Ascending aorta (tissue), 2 donors: ENCODE data around the gene LRSAM1. TPM values are rescaled to one million over a fixed set of nuclear protein-coding genes. Genes with fewer than 3 reads are reported as not detected.

ENCODE experiments used
- DNase-seq, 2 donors: peaks; one replicate each; pipeline ENCODE4 v3.0.0-alpha.2; 2019; ENCODE audit warnings: low spot score in 2 of 2
- H3K27ac ChIP-seq, 2 donors: fragments of 200-600 bp; sonication (generic); one replicate each; pipeline ENCODE4 v1.5.1; 2016 to 2017; ENCODE audit warnings: mild to moderate bottlenecking in 1 of 2
- H3K27me3 ChIP-seq: fragments of 200-600 bp; sonication (generic); one replicate; pipeline ENCODE4 v1.5.1; 2017
- H3K36me3 ChIP-seq, 2 donors: fragments of 200-600 bp; sonication (generic); one replicate each; pipeline ENCODE4 v1.5.1; 2016
- H3K4me1 ChIP-seq, 2 donors: fragments of 200-600 bp; sonication (generic); one replicate each; pipeline ENCODE4 v1.5.1; 2016 to 2017; ENCODE audit warnings: mild to moderate bottlenecking in 1 of 2
- H3K4me3 ChIP-seq, 2 donors: fragments of 200-600 bp; sonication (generic); one replicate each; pipeline ENCODE4 v1.5.1; 2016 to 2017; ENCODE audit warnings: mild to moderate bottlenecking in 1 of 2
- H3K9me3 ChIP-seq, 2 donors: fragments of 200-600 bp; sonication (generic); one replicate each; pipeline ENCODE4 v1.5.1; 2016
- CTCF ChIP-seq, 3 experiments: fragments of 200-600 bp in 2 of 3; fragments of 450-650 bp in 1 of 3; sonication (generic) in 2 of 3; IDR thresholded peaks; one replicate each; pipeline ENCODE4 v1.5.1; 2016 to 2019; ENCODE audit warnings: antibody characterized with exemption in 3 of 3, mild to moderate bottlenecking in 1 of 3, moderate library complexity in 1 of 3
- intact Hi-C: fragments of 100-400 bp; cut with DNase I; formaldehyde crosslinking; loops from one replicate; pipeline ENCODE4 v1.15.1; 2023
- total RNA-seq: library from RNA; depleted of rRNA; stranded (reverse); fragments of >200 nt; gene quantifications from one replicate; pipeline ENCODE4 v1.1.0, GENCODE V29; 2016

Gene LRSAM1
- total RNA-seq, 1 donor from 2014 or later: 22.8 TPM

- DNase-seq: peak in 1 of 2 donors; percentile 46
- H3K27ac ChIP-seq: no peak overlapping the region
- H3K4me3 ChIP-seq: no peak overlapping the region
- H3K27me3 ChIP-seq: no peaks in the 10 kb centered on the region
- intact Hi-C loops: no loop called here
- no peak for TF ChIP-seq CTCF (IDR thresholded peaks at IDR 0.05)
- H3K36me3 ChIP-seq: peaks cover 76 to 97% of the 10 kb centered on the region in 2 donors
- peaks cover 2 to 10% of the 10 kb centered on the region in 2 donors for H3K4me1 ChIP-seq
- H3K9me3 ChIP-seq: no peaks in the 10 kb centered on the region
Observed at GRCh38 chr9:127444921-127445850, 6.1 kb upstream of the LRSAM1 start.

GRCh38 chr9:127445851-127446712, 5.2 kb upstream of the LRSAM1 start:
- H3K4me3 ChIP-seq: no peak overlapping the region
- no peaks in the 10 kb centered on the region for H3K27me3 ChIP-seq
- intact Hi-C loops: no loop called here
- no peak for TF ChIP-seq CTCF (IDR thresholded peaks at IDR 0.05)
- peak in 1 of 2 donors; percentile 51 for DNase-seq
- H3K27ac ChIP-seq: no peak overlapping the region
- peaks cover 67 to 88% of the 10 kb centered on the region in 2 donors for H3K36me3 ChIP-seq
- no peaks in the 10 kb centered on the region for H3K9me3 ChIP-seq
- peaks cover 6 to 12% of the 10 kb centered on the region in 2 donors for H3K4me1 ChIP-seq

GRCh38 chr9:127446713-127447415, 4.4 kb upstream of the LRSAM1 start:
- Histone ChIP-seq H3K4me3 (no peak overlapping the region), H3K27me3 (no peaks in the 10 kb centered on the region), H3K36me3 (peaks cover 60 to 80% of the 10 kb centered on the region in 2 donors), H3K9me3 (no peaks in the 10 kb centered on the region), H3K4me1 (peaks cover 6 to 12% of the 10 kb centered on the region in 2 donors), H3K27ac (no peak overlapping the region)
- DNase-seq: no peak
- TF ChIP-seq CTCF (IDR thresholded peaks at IDR 0.05): no peak
- intact Hi-C loops: no loop called here

- no peak for DNase-seq
- Histone ChIP-seq H3K36me3 (peaks cover 57 to 74% of the 10 kb centered on the region in 2 donors), H3K27ac (no peak overlapping the region), H3K27me3 (no peaks in the 10 kb centered on the region), H3K9me3 (no peaks in the 10 kb centered on the region), H3K4me3 (no peak overlapping the region), H3K4me1 (peaks cover 6 to 17% of the 10 kb centered on the region in 2 donors)
- intact Hi-C loops: no loop called here
- TF ChIP-seq CTCF (IDR thresholded peaks at IDR 0.05): no peak
Observed at GRCh38 chr9:127447416-127448111, 3.7 kb upstream of the LRSAM1 start.
